ENCODE measurements around the gene CSMD2.

DNA sequence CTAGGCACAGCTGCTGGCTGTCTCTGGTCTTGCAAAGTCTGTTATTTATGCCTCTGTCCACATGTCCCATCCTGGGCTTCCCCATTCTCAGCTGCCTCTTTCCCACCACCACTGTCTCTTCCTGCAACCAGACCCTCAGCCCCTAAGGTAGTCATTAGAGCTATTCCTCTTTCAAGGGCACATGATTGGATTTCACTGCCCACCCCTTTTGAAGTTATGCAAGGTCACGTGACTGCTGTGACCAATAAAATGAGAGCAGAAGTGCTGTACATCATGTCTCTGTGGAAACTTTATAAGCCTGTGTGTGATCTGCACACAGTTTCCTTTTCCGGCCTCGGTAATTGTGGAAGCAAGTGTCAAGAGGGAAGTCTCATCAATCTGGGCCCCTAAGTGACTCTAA lies 437.7 kb downstream of the CSMD2 start:
- TF ChIP-seq CTCF (IDR thresholded peaks at IDR 0.05) (no peak), EZH2phosphoT487 (IDR thresholded peaks at IDR 0.05) (no peak), EZH2 (IDR thresholded peaks at IDR 0.05) (no peak)

All from neural progenitor cell (in vitro differentiated cells).